SKM-1 treated with dmso at 0.1 percent for 144 hours (cell line): Measurements from ENCODE around the gene ADAM23.
A peak's percentile ranks its signal among the peaks of the same experiment; 100 is the strongest.

Experiments
- DNase-seq: peaks from one replicate; lab custom pipeline; 2025; ENCODE audit not compliant: unreplicated experiment; lab: John Stamatoyannopoulos, UW

The ADAM23 gene

DNA sequence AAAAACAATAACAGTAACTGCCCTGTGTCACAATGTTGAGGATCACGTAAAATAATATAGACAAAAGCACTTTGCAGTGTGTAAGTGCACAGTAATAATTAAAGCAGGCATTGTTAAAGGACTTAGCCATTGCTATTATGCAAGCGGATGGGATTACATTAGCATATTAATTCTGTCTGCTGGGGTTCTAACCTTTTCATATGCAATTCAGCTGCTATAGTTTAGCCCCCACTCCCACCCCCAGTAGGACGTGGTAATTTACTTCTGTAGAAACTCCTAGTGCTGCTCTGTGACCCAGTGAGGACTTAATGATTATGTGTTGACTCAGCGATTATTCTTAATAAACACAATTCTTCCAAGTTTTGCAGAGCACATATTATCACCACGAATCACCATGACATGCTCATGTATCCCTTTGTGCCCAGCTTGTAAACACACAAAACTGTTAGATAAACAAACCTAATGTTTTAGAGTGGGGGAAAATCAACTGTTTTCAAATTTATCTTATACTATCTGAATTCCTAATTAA lies 5.1 kb upstream of the ADAM23 start:
- DNase-seq, result no peak

DNA sequence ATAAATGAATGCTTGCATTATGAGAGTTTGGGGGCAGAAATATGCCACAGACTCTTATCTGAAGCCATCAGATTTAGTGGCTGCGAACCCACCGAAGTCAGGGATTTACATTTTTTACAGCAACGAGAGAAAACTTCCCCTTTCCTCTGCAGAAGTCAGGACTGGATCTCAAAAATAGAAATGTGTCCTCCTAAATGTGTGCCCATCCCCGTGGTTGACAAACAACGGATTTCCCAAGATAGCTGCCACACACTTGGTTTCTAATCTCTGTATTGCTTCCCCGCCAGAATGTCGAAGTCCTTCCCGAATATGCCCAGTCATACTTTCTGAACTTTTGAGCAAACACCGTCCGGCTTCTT lies 879 bp upstream of the ADAM23 start:
- no peak for DNase-seq

DNA sequence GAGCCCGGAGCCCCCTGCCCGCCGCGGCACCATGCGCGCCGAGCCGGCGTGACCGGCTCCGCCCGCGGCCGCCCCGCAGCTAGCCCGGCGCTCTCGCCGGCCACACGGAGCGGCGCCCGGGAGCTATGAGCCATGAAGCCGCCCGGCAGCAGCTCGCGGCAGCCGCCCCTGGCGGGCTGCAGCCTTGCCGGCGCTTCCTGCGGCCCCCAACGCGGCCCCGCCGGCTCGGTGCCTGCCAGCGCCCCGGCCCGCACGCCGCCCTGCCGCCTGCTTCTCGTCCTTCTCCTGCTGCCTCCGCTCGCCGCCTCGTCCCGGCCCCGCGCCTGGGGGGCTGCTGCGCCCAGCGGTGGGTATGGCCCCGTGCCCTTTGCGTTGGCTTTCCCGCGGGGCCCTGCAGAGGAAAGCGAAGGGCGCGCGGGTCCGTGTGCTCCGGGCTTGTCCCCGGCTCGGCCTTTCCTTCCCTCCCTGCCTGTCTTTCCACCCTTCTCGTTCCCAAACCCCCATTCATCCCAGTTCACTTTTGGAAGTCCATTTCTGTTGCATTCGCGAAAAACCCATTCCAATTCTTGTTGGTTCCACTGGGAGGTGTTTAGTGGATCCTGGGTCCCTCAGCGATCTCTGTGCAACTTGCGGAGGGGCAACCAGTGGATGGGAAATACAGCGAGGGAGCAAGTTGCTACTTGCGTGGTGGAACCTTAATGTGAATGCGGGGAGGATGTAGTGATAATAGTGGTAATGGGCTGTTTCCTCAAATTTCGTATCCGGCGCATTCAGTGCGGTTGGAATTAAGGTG lies 599 bp downstream of the ADAM23 start:
- no peak for DNase-seq

DNA sequence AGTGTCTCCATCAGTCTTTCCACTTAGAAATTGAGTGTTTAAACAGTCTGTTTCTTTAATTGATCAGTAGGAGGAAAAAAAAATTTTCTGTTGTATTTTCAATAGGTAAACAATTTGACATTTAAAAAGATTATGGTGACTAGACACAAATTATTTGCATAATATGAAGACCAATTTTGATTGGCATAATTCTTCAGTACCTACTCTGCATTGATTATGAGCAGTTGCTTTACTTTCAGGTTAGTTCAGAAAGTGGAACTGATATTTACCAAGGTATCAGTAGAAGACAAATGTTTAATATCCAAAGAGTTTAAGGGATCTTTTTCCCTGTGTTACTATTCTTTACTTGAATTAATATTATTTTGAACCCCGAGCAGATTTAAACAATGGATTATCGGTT lies 2.6 kb downstream of the ADAM23 start:
- no peak for DNase-seq

DNA sequence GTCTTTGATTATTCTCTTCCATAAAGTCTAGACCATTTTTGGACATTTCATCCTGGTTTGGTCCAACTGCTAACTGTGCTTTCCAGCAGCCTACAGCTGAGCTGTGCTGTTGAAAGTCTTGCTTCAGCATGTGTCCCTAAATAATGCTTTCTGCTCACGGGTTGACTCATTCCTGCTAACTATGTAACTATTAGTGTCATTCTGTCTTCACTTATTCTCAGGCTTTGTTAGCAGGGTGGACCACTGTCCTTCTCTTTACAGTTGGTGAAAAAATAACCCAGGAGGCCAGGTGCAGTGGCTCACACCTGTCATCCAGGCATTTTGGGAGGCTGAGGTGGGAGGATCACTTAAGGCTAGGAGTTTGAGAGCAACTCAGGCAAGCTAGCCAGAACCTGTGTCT lies 8.9 kb downstream of the ADAM23 start:
- DNase-seq, result no peak

DNA sequence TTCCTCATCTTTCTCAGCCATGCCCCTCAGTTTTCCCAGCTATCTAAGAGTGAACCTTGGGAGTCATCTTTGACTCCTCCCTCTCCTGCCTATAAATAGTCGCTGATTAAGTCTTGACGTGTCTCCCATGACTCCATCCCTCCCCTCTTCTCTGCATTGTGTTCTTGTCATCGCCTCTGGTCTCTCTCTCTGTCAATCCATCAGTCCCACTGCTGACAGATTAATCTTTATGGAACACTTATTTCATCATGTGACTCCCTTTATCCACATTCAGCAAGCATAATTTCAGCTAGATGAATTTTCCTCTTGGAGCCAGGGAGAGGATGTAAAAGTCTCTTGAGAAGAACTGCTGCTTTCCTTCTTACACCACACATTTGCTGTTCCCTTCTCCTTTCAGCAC lies 9.4 kb downstream of the ADAM23 start:
- no peak for DNase-seq

DNA sequence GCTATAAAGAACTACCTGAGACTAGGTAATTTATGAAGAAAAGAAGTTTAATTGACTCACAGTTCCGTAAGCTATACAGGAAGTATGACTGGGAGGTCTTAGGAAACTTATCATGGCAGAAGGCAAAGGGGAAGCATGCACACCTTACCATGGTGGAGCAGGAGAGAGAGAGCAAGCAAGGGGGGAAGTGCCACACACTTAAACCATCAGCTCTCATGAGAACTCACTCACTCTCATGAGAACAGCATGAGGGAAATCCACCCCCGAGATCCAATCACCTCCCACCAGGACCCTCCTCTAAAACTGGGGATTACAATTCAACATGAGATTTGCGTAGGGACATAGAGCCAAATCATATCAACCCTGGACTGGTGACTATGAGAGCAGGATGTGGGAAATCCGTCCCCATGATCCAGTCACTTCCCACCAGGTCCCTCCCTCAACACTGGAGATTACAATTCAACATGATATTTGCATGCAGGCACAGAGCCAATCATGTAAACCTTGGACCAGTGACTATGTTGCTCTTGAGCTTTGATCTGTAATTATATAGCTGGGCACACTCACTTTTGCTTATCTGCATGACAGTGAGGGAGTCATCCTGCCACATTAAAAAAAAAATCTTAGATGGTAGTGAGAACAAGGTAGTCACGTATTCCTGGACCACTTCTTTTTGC lies 12.9 kb downstream of the ADAM23 start:
- DNase-seq, result no peak

DNA sequence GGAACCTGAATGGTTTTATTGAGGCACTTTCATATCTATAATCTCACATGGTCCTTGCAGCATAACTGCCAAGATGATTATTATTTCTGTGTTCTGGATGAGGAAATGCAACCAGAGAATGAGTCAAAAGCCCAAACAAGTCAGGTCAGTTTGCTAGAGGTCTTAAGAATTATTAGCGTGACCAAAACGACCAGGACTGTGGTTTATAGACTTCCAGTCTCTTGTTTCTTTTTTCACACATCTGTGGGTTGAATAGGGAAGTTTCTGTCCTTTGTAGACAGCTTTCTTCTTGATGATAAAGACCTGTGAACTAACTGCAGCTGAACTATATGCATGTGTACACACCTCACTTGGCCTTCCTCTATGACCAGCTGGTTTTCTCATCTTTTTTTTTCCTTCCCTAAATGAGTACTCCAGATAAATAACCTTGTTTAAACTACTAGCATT lies 13.9 kb downstream of the ADAM23 start:
- DNase-seq, result no peak

DNA sequence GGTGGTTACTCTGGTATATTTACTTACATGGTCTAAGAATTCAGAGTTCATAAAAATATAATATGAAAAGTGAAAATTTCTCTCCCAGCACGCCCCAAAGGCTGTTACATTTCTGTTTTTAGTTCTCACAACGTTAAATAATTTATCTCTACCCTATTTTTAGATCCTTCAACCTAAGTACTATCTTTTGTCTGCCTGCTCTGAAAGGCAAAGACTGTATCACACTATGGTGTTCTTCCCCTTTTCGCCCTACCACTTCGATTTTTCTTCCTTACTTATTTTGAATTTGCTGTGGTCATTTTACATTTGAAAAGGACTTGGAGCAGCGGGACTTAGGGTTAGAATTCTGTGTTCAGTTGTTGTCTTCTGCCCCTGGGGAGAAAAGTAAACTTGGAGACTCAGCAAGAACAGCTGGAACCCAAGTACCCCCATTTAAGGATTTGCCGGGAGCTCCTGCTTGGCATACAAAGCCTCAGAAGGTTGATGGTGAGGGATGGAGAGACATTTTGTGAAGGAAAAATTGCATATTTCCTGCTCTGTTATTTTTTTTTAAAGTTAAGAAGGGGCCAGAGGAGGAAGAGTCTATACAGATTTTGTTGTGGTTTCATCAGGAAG lies 19.0 kb downstream of the ADAM23 start:
- no peak for DNase-seq

DNA sequence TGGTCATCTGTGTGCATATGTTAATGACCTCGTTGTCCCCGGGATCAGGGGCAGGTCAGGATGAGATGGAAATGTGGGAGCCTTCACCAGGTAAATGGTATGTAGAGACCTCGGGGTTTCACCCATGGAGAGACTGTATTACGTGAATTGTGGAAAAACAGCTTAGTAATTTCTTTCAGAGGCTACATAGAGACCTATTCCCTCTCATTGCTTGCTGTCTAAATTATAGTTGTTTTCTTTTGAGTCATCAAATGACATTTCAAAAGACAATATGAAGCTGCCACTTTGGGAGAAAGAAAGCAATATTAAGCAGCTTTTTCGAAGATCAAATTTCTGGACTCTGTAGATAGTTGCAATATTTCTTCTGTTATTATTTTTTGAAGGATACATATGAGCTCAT lies 20.4 kb downstream of the ADAM23 start:
- no peak for DNase-seq

DNA sequence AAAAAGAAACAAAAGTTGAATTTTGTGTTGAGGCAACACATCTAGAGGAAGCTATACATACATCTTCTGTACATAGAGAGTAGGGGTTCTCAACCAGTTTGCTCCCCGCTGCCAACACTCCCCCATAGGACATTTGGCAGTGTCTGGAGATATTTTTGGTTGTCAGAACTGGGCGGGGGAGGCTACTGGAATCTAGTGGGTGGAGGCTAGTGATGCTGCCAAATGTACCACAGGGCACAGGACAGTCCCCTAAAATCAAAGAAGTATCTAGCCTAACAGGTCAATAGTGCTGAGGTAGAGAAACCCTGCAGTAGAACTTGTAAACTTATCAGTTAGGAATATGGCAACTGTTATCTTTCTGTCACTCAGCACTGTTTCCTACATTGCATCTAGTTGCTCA lies 21.3 kb downstream of the ADAM23 start:
- no peak for DNase-seq

DNA sequence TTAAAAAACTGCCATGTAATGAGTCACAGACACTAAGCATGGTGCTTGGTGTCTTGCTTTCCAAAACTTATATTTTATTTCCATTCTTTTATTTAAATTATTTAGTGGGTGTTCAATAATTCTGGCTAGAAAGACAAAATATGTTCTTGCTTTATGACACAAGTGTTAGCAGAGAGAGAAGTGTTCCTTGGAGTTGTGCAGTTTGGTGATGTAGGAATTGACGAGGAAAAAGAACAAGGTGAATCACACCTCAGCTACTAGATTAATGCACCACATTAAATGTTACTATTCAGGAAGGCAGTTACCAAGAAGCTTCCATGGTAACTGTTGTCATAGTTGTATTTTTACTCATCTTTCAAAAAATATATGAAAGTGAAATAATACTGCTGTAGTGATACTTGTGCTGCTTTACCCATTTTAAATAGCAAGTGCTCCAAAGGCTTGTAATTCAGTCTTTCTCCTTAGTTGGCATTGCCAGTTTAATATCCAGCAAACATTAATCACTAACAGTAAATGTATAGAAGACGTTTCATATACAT lies 28.3 kb downstream of the ADAM23 start:
- no peak for DNase-seq

DNA sequence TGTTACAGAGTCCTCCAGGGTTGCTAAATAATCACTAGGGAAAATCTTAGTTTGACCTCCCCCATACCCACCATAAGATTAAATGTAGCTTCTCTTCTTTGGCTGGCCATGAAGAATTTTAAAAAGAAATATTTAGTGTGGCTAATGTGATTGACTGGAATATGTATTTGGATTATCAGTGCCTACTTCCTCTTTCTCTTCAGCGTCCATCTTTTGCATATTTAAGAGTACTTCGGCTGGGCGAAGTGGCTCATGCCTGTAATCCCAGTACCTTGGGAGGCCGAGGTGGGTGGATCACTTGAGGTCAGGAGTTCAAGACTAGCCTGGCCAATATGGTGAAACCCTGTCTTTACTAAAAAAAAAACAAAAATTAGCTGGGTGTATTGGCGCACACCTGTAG lies 28.8 kb downstream of the ADAM23 start:
- no peak for DNase-seq

DNA sequence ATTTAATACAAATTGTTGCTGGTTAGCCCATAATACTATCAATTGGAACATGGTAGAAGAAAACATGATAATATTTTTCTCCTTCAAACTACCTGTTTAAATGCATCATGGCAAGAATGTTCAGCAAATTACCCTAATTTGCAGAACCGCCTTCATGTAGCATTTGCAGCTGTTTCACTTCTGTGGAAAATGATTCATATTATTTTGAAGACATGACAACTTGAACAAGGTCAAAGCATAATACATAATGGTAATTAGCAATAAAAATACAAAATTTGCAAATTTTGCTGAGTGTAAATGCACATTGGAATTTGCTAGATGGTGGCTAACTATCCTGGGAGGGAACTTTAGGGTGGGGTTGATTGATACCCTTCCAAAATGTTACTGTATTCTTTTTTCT lies 30.8 kb downstream of the ADAM23 start:
- DNase-seq, result no peak

DNA sequence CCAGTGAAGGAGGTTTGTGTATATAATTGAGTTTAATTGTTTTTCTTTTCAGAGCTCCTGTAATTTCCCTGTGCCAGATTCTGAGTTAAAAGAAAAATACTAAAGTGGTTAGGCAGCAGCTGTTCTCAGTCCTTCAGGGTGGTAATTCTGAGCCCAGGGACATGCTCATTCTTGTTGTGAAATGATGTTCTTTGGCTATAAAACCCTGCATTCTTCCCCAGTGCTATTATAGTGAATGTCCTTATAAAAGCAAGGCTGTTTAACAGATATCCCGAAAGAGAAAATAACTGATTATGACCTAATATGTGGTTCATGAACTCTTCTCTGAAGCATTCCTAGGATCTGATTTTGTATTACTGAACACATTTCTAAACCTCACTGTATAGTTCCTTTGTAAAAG lies 34.0 kb downstream of the ADAM23 start:
- DNase-seq, result no peak

DNA sequence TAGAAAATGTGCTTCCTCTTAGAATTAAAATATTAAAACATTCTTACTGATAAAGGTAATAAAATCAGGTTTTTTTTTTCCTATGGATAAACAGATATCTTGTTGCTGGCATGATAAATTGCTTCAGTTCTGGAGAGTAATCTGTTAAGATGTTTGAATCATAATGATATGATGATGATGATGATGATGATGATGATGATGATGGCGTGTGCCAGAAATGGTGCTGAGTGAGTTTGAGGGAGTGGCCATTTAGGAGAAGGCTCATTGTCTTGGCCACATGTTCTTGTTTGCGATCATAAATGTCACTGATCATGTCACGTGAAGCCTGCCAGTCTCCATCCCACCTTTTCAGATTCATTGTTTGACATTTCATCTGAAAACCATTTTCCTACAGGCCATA lies 35.0 kb downstream of the ADAM23 start:
- DNase-seq, result no peak

DNA sequence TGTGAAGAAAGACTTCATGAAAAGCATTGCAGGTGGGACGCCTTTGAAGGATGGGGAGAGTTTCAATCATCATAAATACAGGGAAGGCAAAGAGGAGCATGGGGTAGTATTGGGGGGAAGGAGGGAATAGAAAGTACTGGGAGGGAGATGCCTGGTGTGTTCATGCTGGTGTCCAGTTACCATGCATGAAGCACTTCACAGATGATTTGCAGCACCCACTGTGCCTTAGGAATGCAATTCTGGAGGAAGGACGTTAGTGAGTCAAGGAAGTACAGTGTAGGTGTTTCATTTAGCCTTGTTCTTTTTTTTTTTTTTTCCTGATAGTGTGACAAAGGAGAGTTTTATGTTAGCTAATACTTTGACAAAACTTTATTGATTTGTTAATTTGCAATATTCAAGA lies 36.8 kb downstream of the ADAM23 start:
- no peak for DNase-seq

DNA sequence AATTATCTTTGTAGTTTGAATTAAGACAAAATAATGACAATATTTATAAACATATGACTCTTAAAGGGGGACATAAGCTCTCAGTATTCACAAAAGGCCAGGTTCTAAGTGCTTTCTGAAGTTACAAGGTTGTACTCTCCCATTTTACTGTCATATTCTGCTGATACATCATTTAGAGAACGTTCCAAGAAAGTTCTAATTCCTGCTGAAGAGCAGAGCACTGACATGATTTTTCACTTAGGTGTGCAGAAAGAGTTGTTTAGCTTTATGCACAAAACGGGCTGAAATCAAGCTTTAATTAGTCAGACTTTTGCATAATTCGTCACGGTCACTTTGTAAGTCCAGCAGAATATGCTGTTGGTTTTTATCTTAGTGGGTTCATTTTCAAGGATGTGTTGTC lies 37.3 kb downstream of the ADAM23 start:
- no peak for DNase-seq

DNA sequence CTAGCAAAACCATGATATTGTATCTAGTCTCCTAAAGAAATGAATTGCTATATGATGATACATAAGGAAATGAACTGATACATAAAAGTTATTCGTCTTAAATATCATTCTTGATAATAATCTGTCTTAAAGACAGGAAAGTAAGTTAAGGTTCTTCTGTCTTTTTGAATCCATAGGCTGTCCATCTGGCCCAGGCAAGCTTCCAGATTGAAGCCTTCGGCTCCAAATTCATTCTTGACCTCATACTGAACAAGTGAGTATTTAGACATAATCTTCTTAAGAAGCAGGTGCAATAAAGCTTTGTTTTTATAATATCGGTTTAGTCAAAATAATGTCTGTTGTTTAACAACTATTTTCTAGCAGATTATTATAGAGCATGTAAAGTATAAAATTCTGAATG lies 37.7 kb downstream of the ADAM23 start:
- DNase-seq, result no peak

DNA sequence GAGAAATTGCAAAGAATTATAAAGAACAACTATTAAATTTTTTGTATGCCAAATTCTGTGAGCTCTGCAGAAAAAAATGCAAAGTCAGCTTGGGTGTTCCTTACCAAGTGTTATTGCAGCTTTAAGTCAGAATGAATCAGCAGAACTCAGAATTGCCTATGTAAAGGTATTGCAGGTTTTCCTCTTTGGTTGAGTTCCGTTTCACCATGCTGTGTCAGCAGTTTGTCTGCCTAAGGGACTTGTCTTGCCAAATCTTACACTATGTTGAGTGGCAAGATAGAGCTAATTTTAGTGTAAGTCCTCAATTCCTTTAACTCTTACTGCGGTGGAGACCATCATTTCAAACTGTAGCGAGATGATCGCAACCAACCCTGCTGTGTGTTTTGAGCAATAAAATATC lies 38.8 kb downstream of the ADAM23 start:
- DNase-seq, result peak; percentile 54

DNA sequence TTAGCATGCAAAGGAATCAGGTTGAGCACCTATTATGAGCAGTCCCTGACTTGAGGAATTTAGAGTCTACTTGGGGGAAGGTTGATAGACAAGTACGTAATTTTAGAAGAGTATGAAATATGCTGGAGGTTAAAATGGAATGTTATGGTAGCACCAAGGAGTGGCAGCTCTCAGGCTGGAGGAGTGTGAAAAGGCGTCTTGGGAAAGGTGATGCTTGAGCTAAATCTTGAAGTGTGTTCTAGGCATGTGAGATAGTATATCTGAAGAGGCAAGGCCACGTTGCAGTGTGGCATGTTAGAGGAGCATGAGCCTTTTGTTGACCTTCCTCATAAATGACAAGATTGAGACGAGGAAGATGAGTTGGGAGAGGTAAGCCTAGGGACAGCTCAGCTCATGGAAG lies 39.3 kb downstream of the ADAM23 start:
- DNase-seq, result no peak

DNA sequence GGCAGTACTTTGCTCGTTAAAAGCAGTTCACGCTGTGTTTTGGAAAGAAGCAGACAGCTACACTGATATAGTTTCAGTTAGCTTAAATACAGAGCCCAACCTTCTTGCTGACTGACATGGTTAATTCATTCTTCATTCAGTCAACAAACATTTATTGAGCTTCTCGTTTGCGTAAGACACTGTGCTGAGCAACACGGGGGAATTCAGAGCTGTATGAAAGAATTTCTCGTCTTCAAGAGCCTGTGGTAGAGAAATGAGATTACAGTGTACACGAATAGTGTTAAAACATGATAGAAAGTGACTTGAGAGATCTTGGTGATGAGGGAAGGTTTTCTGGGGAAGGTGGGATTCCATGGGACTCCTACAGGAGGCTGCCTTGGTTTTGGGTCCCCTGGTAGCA lies 44.7 kb downstream of the ADAM23 start:
- DNase-seq, result no peak
